ENCODE data around the gene TPCN2.

Gene TPCN2

DNA sequence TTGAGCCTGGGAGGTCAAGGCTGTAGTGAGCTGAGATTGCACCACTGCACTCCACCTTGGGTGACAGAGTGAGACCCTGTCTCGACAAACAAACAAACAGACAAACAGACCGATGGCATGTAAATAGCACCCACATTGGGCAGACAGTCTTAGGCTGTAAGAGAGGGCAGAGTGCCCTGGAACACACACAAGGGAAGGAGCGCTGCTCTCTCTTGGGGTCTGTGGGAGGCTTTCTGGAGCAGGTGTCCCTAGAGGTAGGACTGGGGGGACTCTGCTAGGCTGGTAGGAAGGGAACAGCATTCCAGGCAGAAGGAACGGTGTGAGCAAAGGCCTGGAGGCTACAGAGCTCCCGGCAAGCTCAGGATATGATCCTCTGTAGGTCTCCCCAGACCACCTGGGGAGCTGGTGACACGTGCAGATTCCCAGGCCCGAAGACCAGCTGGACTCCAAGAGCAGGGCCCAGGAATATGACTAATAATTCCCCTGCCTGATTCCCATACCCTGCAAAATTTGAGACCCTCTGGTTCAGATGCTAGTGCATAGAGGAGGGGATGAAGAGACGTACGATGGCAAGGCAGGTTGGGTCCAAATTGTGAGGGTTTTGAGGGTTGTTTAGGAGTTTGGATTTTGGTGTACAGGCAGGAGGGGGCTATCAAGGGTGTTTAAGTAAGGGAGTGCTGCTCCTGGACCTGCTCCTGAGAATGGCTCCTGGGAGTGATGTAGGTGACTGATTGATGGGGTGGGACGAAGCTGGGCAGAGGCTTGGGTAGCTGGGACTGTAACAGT, 118.6 kb downstream of the TPCN2 start:
- no peak for DNase-seq (ENCODE audit: low read depth)

DNA sequence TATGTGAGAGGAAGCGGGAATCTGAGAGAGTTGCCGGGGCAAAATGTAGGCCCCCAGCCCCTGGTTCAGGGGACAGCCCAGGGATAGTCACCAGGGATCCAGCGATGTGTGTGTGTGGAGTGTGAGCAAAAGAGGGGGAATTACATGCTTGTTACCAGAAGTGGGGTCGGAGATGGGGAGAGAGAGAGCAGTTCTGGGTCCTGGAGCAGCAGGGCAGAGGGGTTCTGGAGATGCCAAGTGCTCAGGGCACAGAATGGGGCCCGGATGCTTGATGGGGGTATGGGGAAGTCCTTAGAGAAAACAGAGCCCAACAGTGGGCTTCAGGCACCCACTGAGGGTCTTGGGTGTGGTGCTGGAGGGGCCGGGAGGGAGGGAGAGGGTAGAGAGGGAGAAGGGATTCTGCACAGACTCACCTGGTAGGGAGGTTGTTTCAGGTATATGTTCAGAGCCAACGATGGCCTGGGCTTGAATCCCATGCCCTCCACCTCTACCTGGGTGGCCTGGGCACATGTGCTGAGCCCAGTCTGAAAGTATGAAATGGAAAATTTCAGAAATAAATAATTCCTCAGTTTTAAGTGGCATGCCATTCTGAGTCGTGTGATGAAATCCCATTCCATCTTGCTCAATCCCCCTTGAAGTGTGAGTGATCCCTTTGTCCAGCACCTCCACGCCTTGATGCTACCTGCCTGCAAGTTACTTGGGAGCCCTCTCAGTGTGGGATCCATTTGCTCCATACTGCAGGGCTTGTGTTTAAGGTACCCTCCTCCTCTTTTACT, 119.4 kb downstream of the TPCN2 start:
- no peak for DNase-seq (ENCODE audit: low read depth)

DNA sequence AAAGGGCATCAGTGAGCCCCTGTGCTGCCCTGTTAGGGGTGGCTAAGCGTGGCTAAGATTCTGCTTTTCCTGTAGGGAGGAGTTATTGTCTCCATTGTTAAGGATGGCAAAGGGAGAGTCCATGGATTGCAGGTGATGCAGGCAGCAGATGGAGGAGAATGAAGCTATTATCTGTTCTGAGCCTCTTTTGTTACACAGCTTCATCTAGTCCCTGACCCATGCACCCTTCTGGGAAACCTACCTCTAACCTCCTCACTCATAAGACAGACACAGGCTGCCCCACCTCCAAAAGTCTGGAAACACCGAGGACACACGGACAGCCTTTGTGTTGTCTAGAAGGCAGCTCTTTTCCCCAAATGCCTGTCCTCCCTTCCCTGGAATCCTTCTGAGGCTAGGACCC, 120.7 kb downstream of the TPCN2 start:
- no peak for DNase-seq (ENCODE audit: low read depth)

DNA sequence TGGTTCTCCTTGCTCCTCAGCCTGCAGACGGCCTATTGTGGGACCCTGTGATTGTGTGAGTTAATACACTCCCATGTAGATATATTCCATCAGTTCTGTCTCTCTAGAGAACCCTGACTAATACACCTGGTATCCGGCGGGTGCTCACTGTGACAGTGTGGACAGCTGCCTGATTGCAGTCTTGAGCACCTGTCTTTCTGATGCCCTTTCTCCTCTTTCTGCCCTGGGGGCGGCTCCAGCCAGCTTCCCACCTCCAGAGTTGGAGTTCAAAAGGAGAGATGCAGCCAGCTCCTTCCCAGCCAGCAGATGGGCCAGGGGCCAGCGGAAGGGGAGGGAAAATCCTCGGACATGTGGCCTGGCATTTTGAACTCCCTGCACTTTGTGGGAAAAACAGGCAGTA, 122.0 kb downstream of the TPCN2 start:
- DNase-seq (ENCODE audit: low read depth), result no peak

DNA sequence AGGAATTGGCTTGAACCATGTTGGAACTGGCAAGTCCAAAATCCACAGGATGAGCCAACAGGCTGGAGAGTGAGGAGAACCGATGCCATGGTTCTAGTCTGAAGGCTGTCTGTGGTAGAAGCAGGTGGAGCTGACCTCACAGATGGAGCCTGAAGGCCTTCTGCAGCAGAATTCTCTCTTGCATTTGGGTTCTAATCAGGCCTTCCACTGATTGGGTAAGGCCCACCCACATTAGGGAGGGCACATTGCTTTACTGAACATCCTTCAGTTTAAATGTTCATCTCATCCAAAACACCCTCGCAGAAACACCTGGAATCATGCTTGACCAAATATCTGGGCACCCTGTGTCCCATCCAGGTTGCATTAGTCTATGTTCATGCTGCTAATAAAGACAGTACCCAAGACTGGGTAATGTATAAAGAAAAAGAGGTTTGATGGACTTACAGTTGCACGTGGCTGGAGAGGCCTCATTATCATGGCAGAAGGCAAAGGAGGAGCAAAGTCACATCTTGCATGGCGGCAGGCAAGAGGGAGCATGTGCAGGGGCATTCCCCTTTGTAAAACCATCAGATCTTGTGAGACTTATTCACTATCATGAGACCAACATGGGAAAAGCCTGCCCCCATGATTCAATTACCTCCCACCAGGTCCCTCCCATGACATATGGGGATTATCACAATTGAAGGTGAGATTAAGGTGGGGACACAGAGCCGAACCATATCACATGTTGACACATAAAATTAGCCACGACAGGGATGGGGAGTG, 122.9 kb downstream of the TPCN2 start:
- no peak for DNase-seq (ENCODE audit: low read depth)

DNA sequence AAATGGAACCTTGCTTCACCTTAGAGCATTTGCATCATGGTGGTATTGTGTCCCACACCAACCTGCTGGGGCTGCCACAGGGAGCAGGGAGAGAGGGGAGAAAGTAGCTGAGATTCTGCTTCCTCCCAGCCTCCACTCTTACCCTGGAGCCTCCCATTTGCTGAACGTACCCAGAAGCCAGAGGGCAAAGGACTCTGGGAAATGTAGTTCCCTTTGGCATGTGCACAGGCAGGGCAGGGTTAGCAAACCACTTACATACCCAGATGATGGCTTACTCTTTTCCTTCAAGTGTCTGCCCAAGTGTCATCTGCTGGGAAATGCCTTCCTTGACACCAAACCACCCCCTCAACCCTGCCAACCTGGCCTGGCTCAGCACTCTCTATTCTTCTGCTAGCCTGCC, 123.9 kb downstream of the TPCN2 start:
- DNase-seq (ENCODE audit: low read depth), result no peak

DNA sequence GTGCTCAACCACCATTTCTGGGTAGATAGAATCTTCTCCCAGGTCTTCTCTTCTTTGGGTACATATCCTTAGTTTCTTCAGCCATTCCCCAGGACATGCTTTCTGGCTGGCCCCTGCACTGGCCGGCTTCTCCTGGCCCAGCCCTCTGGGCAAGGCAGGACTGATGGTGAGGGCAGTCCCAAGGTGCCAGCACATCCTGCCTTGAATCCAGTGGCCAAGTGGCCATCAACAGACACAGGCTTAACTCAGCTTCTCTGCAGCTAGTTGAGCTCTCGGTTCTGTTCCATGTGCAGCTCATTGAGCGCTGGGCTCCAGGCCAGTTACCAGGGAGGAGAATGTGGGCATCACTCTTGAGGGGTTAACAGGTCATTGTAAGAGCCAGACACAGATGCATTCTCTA, 124.6 kb downstream of the TPCN2 start:
- DNase-seq (ENCODE audit: low read depth), result no peak

DNA sequence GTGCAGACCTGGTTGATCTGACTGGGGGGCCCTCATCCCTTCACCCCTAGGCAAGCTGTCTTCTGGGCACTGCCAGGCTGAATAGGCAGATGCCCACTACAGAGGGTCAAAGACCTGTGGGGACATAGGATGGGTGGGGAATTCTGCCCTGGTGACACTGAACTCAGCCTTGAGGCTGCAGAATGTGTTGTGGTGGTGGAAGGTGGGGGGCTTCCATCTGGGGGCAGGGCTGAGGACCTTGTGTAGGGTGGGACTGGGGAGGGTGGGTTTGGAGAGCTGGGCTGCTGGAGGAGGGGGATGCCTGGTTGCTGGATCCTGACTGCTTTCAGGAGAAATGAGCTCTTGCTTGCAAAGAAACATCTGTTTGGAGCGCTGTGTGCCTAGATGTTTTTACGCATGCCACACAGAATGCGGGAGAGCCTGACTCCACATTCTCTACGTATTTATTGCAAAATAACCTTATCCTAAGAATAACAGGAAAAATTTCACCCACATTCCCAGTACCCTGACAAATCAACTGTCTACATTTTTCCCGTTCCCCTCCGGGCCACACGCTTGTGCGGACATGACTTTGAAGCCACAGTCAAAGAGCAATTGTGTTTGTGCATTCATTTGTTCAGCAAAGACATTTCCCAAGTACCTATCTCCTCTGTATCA, 125.3 kb downstream of the TPCN2 start:
- DNase-seq (ENCODE audit: low read depth), result no peak

DNA sequence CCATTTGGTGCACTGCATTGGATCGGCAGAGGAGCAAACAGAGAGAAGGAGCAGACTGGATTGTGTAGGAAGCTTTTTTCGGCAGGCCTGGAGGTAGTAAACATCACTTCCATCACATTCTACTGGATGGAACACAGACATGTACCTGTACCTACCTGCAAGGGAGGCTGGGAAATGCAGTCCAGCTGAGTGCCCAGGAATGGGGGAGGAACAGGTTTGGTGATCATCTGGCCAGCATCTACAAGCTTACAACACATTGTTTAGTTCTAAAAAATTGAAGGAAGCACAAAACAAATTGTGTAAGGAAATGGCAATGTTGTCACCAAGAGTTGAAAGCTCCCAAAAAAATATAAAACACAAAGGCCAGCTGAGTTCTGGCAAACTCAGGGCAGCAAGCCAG, 126.1 kb downstream of the TPCN2 start:
- DNase-seq (ENCODE audit: low read depth), result no peak

DNA sequence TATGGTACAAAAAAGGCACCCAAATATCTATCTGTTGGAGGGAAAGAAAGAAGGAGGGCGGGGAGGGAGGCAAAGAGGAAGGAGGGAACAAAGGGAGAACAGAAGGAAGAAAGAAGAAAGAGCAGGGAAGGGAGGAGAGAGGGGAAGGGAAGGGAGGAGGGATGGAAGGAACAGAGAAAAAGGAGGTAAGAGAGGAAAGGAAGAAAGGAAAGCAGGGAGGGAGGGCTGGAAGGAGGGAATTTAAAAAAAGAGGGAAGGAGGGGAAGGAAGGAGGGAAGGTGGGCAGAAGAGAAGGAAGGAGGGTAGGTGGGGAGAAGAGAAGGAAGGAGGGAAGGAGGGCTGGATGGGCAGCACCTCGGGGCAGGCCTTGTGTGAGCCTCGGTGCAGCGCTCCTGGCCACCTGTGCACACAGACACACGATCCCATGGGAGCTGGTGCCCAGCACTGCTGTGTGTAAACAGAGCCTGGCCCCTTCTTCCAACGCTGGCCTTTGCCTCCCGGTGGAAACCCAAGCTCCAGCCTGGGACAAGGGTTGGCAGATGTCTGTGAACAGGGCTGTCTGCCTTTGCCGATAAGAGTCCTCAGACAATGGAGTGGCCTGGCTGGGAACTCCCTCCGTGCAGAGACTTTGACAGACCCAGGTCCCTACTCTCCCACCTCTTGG, 130.2 kb downstream of the TPCN2 start:
- DNase-seq (ENCODE audit: low read depth), result no peak

DNA sequence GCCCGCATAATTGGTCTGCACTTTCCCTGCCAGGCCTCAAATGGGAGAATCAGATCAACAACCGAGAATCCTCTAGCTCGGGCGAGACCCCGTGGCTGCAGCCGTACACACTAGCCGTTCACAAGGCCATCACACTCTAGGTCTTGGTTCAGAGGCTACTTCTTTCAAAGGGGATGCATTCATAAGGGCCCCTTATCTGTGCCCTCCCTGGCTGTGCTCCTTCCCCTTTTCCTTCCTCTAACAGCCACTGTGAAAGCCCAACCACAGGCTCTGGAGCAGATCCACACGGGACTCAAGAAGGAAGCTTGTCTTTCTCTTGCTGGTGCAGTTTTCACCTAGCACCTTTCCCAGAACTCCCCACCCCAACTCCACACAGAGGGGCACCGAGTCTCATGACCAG, 131.5 kb downstream of the TPCN2 start:
- DNase-seq (ENCODE audit: low read depth), result no peak

DNA sequence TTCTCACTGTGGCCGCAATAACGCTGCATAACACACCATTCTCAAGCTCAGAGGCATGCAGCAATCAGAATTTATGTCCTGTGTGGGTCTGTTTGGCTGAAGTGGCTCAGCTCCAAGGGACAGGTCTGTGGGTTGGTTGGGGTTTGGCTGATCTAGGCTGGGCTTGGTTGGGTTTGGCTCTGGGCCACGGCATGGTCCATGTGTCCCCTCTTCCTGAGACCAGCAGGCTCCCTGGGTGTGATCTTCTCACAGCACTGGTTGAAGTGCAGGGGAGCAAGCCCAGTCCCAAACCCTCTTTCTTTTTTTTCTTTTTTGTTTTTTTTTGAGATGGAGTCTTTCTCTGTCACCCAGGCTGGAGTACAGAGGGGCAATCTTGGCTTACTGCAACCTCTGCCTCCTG, 132.0 kb downstream of the TPCN2 start:
- no peak for DNase-seq (ENCODE audit: low read depth)

DNA sequence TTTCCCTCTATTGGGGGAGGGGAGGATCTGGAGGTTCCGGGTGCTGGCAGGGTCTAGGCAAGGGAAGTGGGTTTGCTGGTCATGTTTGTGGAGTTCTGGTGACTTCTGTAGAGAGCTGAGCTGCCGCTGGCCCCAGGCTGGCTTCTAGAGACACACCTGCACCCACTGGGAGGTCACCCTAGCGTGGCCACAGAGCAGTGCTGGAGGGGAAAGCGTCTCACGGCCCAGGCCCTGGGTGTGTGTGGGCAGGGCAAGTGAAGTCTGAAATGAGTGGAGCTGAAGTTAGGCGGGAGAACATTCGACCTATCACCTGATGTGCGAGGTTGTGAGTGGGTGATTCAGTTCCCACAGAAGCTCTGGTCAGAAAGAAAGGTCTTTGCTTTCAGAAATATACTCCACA, 134.9 kb downstream of the TPCN2 start:
- DNase-seq (ENCODE audit: low read depth), result no peak

All from activated gamma-delta T cell treated with anti-CD3 and anti-CD28 coated beads, Interleukin-2, amount 50 U/mL, for 16 hours (primary cell).